RCC 7860 (cell line): Measurements from ENCODE around the gene CH25H.

ENCODE experiments used
- DNase-seq: peaks from one replicate; pipeline ENCODE4 v3.0.0-alpha.2; 2015; ENCODE audit warnings: low spot score
- FAIRE-seq: peaks from 2 replicates; lab custom pipeline; 2012; peaks lifted over from hg19 to GRCh38; lab: Jason Lieb, UNC

CH25H gene

GRCh38 chr10:89159316-89159715, 47.8 kb downstream of the CH25H start:
- no peak for FAIRE-seq

GRCh38 chr10:89158446-89158845, 48.7 kb downstream of the CH25H start:
- FAIRE-seq: no peak
- DNase-seq: no peak

More at GRCh38 chr10:89159316-89159715, 47.8 kb downstream of the CH25H start:
- DNase-seq: no peak

- no peak for FAIRE-seq
- DNase-seq: no peak
These were observed 50.8 kb downstream of the CH25H start for GRCh38 chr10:89156161-89156835.
